Gastrocnemius medialis (tissue), 4 donors: ENCODE results near the gene DIAPH3.

Source experiments
- CTCF ChIP-seq, 5 experiments: fragments of 450-650 bp in 3 of 5; fragments of 200-600 bp in 2 of 5; sonication (generic) in 2 of 5; IDR thresholded peaks in 4 of 5; conservative IDR thresholded peaks in 1 of 5; 1 replicate in 4 of 5; 2 replicates in 1 of 5; pipeline ENCODE4 v1.5.1; 2016 to 2019; ENCODE audit warnings: antibody characterized with exemption in 5 of 5, mild to moderate bottlenecking in 3 of 5, moderate library complexity in 3 of 5
- POLR2A ChIP-seq, 2 donors: fragments of 450-650 bp; IDR thresholded peaks; one replicate each; pipeline ENCODE4 v1.6.1; 2017; ENCODE audit warnings: antibody characterized with exemption in 2 of 2, mild to moderate bottlenecking in 2 of 2, moderate library complexity in 2 of 2

GRCh38 chr13:59823486-59823885 lies 340.2 kb downstream of the DIAPH3 start:
- no peak for TF ChIP-seq CTCF (IDR thresholded peaks at IDR 0.05 in 4 of 5, conservative IDR thresholded peaks at IDR 0.05 in 1 of 5)
- TF ChIP-seq POLR2A (IDR thresholded peaks at IDR 0.05): no peak
